ENCODE results near the gene CDH24. TPM values are rescaled to one million over a fixed set of nuclear protein-coding genes. Genes with fewer than 3 reads are reported as not detected.
A peak's percentile ranks its signal among the peaks of the same experiment; 100 is the strongest.

The CDH24 gene
- total and polyA plus RNA-seq, 2 of the 13 experiments (the other 11 are each of a cell fraction or from before 2014, with no cell fraction given) = 0.69 to 0.99 TPM

DNA sequence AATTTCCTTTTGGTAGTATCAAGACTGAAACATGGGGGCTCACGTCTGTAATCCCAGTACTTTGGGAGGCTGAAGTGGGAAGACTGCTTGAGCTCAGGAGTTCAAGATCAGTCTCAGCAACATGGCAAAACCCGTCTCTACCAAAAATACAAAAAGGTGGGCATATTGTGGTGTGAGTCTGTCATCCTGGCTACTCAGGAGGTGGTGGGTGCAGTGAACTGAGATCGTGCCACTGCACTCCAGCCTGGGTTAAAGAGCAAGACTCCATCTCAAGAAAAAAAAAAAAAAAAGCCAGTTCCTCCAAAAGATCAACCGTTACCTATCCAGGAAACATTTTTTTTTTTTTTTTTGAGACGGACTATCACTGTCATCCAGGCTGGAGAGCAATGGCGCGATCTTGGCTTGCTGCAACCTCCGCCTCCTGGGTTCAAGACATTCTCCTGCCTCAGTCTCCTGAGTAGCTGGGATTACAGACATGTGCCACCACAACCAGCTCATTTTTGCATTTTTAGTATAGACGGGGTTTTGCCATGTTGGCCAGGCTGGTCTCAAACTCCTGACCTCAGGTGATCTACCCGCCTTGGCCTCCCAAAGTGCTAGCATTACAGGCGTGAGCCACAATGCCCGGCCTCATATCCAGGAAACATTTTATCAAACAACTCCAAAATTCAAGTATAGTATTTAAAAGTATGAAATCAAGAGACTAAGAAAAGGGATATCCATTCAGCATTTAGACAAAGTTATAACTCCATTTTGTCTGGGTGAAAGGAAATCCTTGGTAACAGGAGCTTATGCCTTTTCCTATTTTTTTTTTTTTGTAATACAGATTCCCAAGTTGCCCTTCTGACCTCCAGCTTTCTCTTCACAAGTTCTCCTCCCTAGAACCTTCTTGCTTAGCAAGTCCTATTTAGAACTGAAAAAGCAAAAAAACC is 34.2 kb upstream of the CDH24 start (continued):
- TF ChIP-seq, protein P1, sequence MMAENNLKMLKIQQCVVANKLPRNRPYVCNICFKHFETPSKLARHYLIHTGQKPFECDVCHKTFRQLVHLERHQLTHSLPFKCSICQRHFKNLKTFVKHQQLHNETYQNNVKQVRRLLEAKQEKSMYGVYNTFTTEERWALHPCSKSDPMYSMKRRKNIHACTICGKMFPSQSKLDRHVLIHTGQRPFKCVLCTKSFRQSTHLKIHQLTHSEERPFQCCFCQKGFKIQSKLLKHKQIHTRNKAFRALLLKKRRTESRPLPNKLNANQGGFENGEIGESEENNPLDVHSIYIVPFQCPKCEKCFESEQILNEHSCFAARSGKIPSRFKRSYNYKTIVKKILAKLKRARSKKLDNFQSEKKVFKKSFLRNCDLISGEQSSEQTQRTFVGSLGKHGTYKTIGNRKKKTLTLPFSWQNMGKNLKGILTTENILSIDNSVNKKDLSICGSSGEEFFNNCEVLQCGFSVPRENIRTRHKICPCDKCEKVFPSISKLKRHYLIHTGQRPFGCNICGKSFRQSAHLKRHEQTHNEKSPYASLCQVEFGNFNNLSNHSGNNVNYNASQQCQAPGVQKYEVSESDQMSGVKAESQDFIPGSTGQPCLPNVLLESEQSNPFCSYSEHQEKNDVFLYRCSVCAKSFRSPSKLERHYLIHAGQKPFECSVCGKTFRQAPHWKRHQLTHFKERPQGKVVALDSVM (CRISPR knock-in tag; IDR thresholded peaks at IDR 0.05) = no peak
- TF ChIP-seq MXI1 (IDR thresholded peaks at IDR 0.05; ENCODE audit: borderline replicate concordance, low read depth, low read length) (no peak), THYN1 (CRISPR knock-in tag; IDR thresholded peaks at IDR 0.05; ENCODE audit: borderline replicate concordance, low read depth) (peak; percentile 91; the same call in 1 of the 2 replicates), ZNF263 (CRISPR knock-in tag; IDR thresholded peaks at IDR 0.05) (no peak), CENPT (CRISPR knock-in tag; IDR thresholded peaks at IDR 0.05; ENCODE audit: low read depth) (no peak), BCL3 (CRISPR knock-in tag; IDR thresholded peaks at IDR 0.05) (0 out of 2 replicates have a peak, but pooled peaks have one; percentile 32), MYC (CRISPR knock-in tag; IDR thresholded peaks at IDR 0.05; ENCODE audit: borderline replicate concordance) (no peak), TAF1 (CRISPR knock-in tag; IDR thresholded peaks at IDR 0.05) (no peak), ZNF773 (CRISPR knock-in tag; IDR thresholded peaks at IDR 0.05; ENCODE audit: borderline replicate concordance) (no peak), ZNF589 (CRISPR knock-in tag; conservative IDR thresholded peaks at IDR 0.05) (no peak), ZIK1 (CRISPR knock-in tag; IDR thresholded peaks at IDR 0.05; ENCODE audit: borderline replicate concordance, low read depth) (no peak), SAP130 (CRISPR knock-in tag; IDR thresholded peaks at IDR 0.05; ENCODE audit: low read depth) (no peak), TCF7L2 (IDR thresholded peaks at IDR 0.05; ENCODE audit: low read depth, low read length) (no peak), ZNF597 (CRISPR knock-in tag; IDR thresholded peaks at IDR 0.05) (no peak), FIP1L1 (IDR thresholded peaks at IDR 0.05; ENCODE audit: borderline replicate concordance, insufficient read depth, low read depth, low read length) (no peak)
- TF ChIP-seq, protein P2, sequence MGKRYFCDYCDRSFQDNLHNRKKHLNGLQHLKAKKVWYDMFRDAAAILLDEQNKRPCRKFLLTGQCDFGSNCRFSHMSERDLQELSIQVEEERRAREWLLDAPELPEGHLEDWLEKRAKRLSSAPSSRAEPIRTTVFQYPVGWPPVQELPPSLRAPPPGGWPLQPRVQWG (CRISPR knock-in tag; IDR thresholded peaks at IDR 0.05; ENCODE audit: borderline replicate concordance, low read depth) = no peak
- TF ChIP-seq, protein P3, sequence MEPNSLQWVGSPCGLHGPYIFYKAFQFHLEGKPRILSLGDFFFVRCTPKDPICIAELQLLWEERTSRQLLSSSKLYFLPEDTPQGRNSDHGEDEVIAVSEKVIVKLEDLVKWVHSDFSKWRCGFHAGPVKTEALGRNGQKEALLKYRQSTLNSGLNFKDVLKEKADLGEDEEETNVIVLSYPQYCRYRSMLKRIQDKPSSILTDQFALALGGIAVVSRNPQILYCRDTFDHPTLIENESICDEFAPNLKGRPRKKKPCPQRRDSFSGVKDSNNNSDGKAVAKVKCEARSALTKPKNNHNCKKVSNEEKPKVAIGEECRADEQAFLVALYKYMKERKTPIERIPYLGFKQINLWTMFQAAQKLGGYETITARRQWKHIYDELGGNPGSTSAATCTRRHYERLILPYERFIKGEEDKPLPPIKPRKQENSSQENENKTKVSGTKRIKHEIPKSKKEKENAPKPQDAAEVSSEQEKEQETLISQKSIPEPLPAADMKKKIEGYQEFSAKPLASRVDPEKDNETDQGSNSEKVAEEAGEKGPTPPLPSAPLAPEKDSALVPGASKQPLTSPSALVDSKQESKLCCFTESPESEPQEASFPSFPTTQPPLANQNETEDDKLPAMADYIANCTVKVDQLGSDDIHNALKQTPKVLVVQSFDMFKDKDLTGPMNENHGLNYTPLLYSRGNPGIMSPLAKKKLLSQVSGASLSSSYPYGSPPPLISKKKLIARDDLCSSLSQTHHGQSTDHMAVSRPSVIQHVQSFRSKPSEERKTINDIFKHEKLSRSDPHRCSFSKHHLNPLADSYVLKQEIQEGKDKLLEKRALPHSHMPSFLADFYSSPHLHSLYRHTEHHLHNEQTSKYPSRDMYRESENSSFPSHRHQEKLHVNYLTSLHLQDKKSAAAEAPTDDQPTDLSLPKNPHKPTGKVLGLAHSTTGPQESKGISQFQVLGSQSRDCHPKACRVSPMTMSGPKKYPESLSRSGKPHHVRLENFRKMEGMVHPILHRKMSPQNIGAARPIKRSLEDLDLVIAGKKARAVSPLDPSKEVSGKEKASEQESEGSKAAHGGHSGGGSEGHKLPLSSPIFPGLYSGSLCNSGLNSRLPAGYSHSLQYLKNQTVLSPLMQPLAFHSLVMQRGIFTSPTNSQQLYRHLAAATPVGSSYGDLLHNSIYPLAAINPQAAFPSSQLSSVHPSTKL (CRISPR knock-in tag; IDR thresholded peaks at IDR 0.05) = no peak
- TF ChIP-seq, protein P4, sequence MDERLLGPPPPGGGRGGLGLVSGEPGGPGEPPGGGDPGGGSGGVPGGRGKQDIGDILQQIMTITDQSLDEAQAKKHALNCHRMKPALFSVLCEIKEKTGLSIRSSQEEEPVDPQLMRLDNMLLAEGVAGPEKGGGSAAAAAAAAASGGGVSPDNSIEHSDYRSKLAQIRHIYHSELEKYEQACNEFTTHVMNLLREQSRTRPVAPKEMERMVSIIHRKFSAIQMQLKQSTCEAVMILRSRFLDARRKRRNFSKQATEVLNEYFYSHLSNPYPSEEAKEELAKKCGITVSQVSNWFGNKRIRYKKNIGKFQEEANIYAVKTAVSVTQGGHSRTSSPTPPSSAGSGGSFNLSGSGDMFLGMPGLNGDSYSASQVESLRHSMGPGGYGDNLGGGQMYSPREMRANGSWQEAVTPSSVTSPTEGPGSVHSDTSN (CRISPR knock-in tag; IDR thresholded peaks at IDR 0.05) = no peak
